Activated CD8-positive, alpha-beta T cell treated with anti-CD3 and anti-CD28 coated beads for 36 hours (primary cell): ENCODE data around the gene C11orf68. TPM values are rescaled to one million over a fixed set of nuclear protein-coding genes. Genes with fewer than 3 reads are reported as not detected.

Source experiments
- ATAC-seq: fragments of 200-7000 bp; cut with Tn5 transposase; one replicate; pipeline ENCODE4 v1.10.0; 2021; ENCODE audit warnings: mild to moderate bottlenecking, moderate library complexity
- CTCF ChIA-PET: fragments of 350-600 bp; sonication (Branson Sonifier 250); formaldehyde crosslinking; loops from one replicate; lab custom pipeline; 2021; ENCODE audit warnings: antibody characterized with exemption; lab: Charles Lee
- POLR2A ChIA-PET: fragments of 350-600 bp; sonication (Branson Sonifier 250); formaldehyde crosslinking; loops from one replicate; lab custom pipeline; 2021; ENCODE audit warnings: antibody characterized with exemption; lab: Charles Lee
- DNase-seq: peaks from one replicate; pipeline ENCODE4 v3.0.0-alpha.2; 2020
- H3K27ac Mint-ChIP-seq: one replicate; pipeline ENCODE4 v1.8.0; 2021; ENCODE audit warnings: mild to moderate bottlenecking, mixed read lengths
- H3K27me3 Mint-ChIP-seq: one replicate; pipeline ENCODE4 v1.8.0; 2021; ENCODE audit warnings: mixed read lengths
- H3K36me3 Mint-ChIP-seq: one replicate; pipeline ENCODE4 v1.8.0; 2021; ENCODE audit warnings: low read depth, mixed read lengths
- H3K4me1 Mint-ChIP-seq: one replicate; pipeline ENCODE4 v1.8.0; 2021; ENCODE audit warnings: low read depth, mixed read lengths
- H3K4me3 Mint-ChIP-seq: one replicate; pipeline ENCODE4 v1.8.0; 2021; ENCODE audit warnings: mild to moderate bottlenecking, moderate library complexity, mixed read lengths
- H3K9me3 Mint-ChIP-seq: one replicate; pipeline ENCODE4 v1.8.0; 2021; ENCODE audit warnings: mixed read lengths
- intact Hi-C: fragments of 100-400 bp; cut with micrococcal nuclease; formaldehyde crosslinking; loops from one replicate; pipeline ENCODE4 v1.10.0; 2022
- total RNA-seq, 2 experiments: library from RNA; stranded (reverse); gene quantifications; one replicate each; pipeline ENCODE4 v1.2.3, GENCODE V29; 2021
- TF ChIP-seq, protein P1 (sequence below): fragments of 200-600 bp; IDR thresholded peaks from one replicate; pipeline ENCODE4 v1.8.0; 2022; ENCODE audit warnings: antibody characterized with exemption, mild to moderate bottlenecking

The C11orf68 gene
- total RNA-seq, 2 experiments from 2014 or later = 26.2 to 26.3 TPM

DNA sequence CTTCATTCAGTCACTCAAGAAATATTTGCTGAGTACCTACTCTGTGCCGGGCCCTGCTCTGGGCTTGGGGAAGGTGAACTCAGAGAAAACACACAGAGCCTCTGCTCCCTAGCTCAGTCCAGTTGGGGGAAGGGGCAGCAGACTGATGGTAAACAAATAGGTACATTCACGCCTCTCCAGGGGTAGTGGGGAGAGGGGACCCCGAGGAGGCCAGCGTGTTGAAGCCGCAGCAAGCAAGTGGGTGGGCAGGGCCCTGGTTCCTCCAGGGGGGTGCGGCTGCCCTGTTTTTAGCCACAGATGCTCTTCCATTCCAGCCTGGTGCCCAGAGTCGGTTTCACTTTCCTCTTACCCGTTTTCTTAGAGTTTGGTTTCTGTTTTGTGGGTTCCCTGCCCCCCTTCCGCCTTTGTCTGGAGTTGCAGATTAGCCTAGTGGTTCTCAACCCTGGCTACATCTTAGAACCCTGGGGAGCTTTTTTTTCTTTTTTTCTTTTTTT lies 9.1 kb upstream of the C11orf68 start:
- Mint-ChIP-seq H3K36me3 (no peaks in the 10 kb centered on the region), H3K4me1 (peaks cover 43% of the 10 kb centered on the region), H3K27me3 (no peaks in the 10 kb centered on the region), H3K27ac (peak overlapping the region; percentile 93), H3K9me3 (no peaks in the 10 kb centered on the region), H3K4me3 (peak overlapping the region; percentile 71)
- DNase-seq (peak; percentile 93), ATAC-seq (peak; percentile 88)
- TF ChIP-seq, protein P1, sequence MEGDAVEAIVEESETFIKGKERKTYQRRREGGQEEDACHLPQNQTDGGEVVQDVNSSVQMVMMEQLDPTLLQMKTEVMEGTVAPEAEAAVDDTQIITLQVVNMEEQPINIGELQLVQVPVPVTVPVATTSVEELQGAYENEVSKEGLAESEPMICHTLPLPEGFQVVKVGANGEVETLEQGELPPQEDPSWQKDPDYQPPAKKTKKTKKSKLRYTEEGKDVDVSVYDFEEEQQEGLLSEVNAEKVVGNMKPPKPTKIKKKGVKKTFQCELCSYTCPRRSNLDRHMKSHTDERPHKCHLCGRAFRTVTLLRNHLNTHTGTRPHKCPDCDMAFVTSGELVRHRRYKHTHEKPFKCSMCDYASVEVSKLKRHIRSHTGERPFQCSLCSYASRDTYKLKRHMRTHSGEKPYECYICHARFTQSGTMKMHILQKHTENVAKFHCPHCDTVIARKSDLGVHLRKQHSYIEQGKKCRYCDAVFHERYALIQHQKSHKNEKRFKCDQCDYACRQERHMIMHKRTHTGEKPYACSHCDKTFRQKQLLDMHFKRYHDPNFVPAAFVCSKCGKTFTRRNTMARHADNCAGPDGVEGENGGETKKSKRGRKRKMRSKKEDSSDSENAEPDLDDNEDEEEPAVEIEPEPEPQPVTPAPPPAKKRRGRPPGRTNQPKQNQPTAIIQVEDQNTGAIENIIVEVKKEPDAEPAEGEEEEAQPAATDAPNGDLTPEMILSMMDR = no peak
- POLR2A ChIA-PET = interaction anchor here (0.6 to 2.1 kb wide), 13 partner anchors 10 to 340 kb away, joined by 3 to 8 read pairs (median 3); partner anchors contain the start of genes C11orf68, CCDC85B, FIBP and FOSL1
- intact Hi-C loops = loop anchor here (5.0 kb wide), 1 partner anchor 41 kb away; the partner anchor contains the start of gene FIBP
- CTCF ChIA-PET = interaction anchor here (1.1 to 2.9 kb wide), 4 partner anchors 38 to 70 kb away, joined by 3 to 13 read pairs (median 7); partner anchors contain the start of gene CCDC85B

DNA sequence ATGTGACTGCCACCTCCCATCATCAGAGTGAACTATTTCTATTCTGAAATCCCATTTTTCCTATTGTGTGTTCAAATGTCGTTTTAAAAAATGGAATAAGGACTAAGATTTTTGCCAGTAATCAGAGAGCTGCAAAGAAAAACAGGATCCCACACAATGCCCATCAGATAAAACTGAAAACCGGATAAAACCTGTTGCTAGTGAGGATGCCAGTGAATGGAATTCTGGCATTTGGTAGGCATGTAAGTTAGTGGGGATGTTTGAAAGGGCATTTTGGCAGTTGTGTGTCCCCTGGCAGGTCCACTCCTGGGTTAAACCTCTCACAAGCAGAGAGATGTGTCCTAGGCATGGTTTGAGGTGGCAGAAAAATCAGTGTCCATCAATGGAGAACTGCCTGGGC lies 6.5 kb upstream of the C11orf68 start:
- H3K4me1 Mint-ChIP-seq = peaks cover 32% of the 10 kb centered on the region

DNA sequence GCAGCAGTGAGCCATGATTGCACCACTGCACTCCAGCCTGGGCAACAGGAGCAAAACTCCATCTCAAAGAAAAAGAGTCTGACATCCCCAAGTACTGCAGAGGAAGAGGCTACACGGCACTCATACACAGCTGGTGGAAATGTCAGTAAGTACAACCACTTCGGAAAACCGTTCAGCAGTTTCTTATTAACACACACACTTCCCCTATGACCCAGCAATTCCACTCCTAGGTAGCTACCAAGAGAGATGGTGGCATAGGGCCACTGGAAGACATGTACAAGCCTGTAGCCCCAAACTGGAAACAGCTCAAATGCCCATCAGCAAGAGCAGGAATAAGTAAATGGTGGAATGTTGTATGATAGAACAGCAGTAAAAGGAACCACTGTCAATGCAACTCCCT lies 3.7 kb upstream of the C11orf68 start:
- POLR2A ChIA-PET = interaction anchor here (0.6 to 1.6 kb wide), 6 partner anchors 13 to 731 kb away, joined by 3 to 7 read pairs (median 4); partner anchors contain the start of gene CCDC85B
- Mint-ChIP-seq H3K27me3 (no peaks in the 10 kb centered on the region), H3K4me3 (no peak overlapping the region), H3K9me3 (no peaks in the 10 kb centered on the region), H3K27ac (peak overlapping the region; percentile 10), H3K4me1 (peaks cover 18% of the 10 kb centered on the region), H3K36me3 (peaks cover 15% of the 10 kb centered on the region)
- TF ChIP-seq, protein P1 = no peak
- CTCF ChIA-PET = interaction anchor here (1.0 to 2.4 kb wide), 4 partner anchors 11 to 72 kb away, joined by 3 to 16 read pairs (median 4); no protein-coding TSS in a partner anchor
- intact Hi-C loops = no loop called here
- no peak for DNase-seq
- ATAC-seq = no peak

More for the DNA sequence above, 6.5 kb upstream of the C11orf68 start:
- POLR2A ChIA-PET = no interaction called here
- TF ChIP-seq, protein P1 = no peak
- ATAC-seq = no peak
- H3K27ac Mint-ChIP-seq = peak overlapping the region; percentile 65
- CTCF ChIA-PET = interaction anchor here (1.1 to 2.9 kb wide), 2 partner anchors 37 to 41 kb away, joined by 3 to 13 read pairs; partner anchors contain the start of gene FIBP
- peaks cover 13% of the 10 kb centered on the region for H3K36me3 Mint-ChIP-seq
- no peak for DNase-seq
- no peak overlapping the region for H3K4me3 Mint-ChIP-seq
- intact Hi-C loops = loop anchor here (5.0 kb wide), 1 partner anchor 38 kb away; the partner anchor contains the start of gene FIBP
- H3K27me3 Mint-ChIP-seq = no peaks in the 10 kb centered on the region
- H3K9me3 Mint-ChIP-seq = no peaks in the 10 kb centered on the region

DNA sequence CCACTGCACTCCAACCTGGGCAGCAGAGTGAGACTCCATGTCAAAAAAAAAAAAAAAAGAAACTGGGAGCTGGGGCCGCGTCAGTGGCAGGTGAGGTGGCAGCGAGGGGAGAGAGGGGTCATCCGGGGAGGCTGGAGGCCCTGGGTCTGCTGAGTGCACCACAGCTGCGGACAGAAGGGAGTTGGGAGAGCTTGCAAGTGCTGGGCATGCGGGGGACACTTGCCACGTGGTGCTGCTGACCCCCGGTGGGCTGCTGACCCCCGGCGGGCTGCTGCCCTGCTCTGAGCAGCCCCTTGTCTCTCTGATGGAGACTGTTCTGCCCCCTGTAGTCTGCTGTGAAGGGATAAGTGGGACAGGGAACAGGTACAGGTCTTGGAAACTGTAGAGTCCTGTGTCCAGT lies 3.0 kb upstream of the C11orf68 start:
- Mint-ChIP-seq H3K27me3 (no peaks in the 10 kb centered on the region), H3K36me3 (peaks cover 18% of the 10 kb centered on the region), H3K4me1 (peaks cover 18% of the 10 kb centered on the region), H3K9me3 (no peaks in the 10 kb centered on the region), H3K27ac (peak overlapping the region; percentile 16), H3K4me3 (no peak overlapping the region)
- intact Hi-C loops = no loop called here
- TF ChIP-seq, protein P1 = no peak
- ChIA-PET CTCF (interaction anchor here (0.6 kb wide), 1 partner anchor 23 kb away, joined by 3 read pairs; no protein-coding TSS in a partner anchor), POLR2A (interaction anchor here (0.6 to 2.6 kb wide), 7 partner anchors 14 to 730 kb away, joined by 3 to 16 read pairs (median 3); partner anchors contain the start of genes CCDC85B and FIBP)
- DNase-seq (no peak), ATAC-seq (no peak)
